ENCODE results near the gene CR1. TPM values are rescaled to one million over a fixed set of nuclear protein-coding genes. Genes with fewer than 3 reads are reported as not detected.
"Not testable (repeated sequence)": the region's sequence is repeated elsewhere in the genome, so short reads cannot be mapped to it uniquely, and the experiment has no call there.

CR1 gene
- total RNA-seq, 2 donors from 2014 or later = 0.33 to 1.3 TPM

DNA sequence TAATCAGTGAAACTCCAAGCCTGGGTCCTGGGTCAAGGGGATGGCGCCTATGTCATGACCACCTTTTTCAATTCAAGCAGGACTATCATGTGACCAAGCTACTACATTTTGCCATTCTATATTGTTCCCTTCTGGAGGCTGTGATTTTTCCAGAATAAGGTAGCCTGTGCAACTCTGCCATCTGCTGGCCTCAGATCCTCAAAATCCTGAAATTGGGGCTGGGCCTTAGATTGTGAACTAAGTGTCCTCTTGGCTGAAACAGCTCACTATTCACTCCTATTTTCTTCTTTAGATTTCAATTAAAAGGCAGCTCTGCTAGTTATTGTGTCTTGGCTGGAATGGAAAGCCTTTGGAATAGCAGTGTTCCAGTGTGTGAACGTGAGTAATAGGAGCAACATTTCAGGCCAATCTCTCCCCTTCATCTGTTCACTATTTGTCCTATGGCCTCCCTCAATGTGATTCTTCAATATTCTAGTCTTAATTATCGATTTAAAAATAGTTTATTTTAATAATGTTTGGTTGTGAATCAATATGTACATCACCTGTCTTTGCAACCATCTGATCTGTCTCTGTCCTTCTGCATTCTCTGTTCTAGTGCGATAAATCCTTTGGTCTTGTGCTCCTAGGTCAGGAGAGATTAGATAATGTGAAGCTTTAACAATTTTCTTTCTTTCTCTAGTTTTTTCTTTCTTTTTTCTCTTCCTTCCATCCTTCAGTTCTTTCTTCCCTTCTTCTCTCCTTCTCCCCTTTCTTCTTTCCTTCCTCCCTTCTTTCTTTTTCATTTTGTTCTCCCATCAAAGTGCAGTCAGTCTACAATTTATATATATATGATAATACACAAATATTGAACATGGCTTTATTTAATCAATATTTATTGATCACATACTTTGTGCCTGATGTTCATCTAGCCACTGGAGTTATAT is 69.8 kb downstream of the CR1 start:
- H3K36me3 ChIP-seq (replicated peaks in 1 of 2; ENCODE audit: insufficient read depth in 1 of 2, low read depth in 2 of 2) = no peaks in the 10 kb centered on the region
- WGBS, 2 donors = 65 to 74% methylated on average over 3 of the region's 4 CpGs
- intact Hi-C loops (cut with DNase I) = no loop called here
- no peaks in the 10 kb centered on the region for H3K27me3 ChIP-seq
- TF ChIP-seq, protein P1, sequence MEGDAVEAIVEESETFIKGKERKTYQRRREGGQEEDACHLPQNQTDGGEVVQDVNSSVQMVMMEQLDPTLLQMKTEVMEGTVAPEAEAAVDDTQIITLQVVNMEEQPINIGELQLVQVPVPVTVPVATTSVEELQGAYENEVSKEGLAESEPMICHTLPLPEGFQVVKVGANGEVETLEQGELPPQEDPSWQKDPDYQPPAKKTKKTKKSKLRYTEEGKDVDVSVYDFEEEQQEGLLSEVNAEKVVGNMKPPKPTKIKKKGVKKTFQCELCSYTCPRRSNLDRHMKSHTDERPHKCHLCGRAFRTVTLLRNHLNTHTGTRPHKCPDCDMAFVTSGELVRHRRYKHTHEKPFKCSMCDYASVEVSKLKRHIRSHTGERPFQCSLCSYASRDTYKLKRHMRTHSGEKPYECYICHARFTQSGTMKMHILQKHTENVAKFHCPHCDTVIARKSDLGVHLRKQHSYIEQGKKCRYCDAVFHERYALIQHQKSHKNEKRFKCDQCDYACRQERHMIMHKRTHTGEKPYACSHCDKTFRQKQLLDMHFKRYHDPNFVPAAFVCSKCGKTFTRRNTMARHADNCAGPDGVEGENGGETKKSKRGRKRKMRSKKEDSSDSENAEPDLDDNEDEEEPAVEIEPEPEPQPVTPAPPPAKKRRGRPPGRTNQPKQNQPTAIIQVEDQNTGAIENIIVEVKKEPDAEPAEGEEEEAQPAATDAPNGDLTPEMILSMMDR (IDR thresholded peaks at IDR 0.05) = peak in 3 of 7 experiments; percentile 13 to 27 (median 19)
- no peak for TF ChIP-seq POLR2A (IDR thresholded peaks at IDR 0.05)
- H3K4me1 ChIP-seq = no peaks in the 10 kb centered on the region
- no peak overlapping the region for H3K4me3 ChIP-seq
- H3K9me3 ChIP-seq = no peaks in the 10 kb centered on the region
- ATAC-seq = peak; percentile 40
- peak in 2 of 4 donors; percentile 12 to 14 for DNase-seq
- H3K27ac ChIP-seq = no peak overlapping the region

DNA sequence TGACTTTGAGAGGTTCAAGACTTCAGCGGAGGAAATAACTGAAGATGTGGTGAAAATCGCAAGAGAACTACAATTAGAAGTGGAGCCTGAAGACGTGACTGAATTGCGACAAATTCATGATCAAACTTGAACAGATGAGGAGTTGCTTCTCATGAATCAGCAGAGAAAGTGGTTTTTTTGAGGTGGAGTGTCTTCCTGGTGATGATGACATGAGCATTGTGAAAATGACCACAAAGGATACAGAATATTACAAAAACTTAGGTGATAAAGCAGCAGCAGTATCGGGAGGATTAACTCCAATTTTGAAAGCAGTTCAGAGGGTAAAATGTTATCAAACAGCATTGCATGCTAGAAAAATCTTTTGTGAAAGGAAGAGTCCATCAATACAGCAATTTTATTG is 76.0 kb downstream of the CR1 start:
- ATAC-seq; H3K9me3 ChIP-seq; intact Hi-C loops (cut with DNase I); H3K27ac ChIP-seq; H3K4me1 ChIP-seq; H3K4me3 ChIP-seq; H3K27me3 ChIP-seq; DNase-seq; H3K36me3 ChIP-seq (replicated peaks in 1 of 2; ENCODE audit: insufficient read depth in 1 of 2, low read depth in 2 of 2): not testable (repeated sequence)
- WGBS, 2 donors = no CpG with 5 or more reads among the region's 5 CpGs

DNA sequence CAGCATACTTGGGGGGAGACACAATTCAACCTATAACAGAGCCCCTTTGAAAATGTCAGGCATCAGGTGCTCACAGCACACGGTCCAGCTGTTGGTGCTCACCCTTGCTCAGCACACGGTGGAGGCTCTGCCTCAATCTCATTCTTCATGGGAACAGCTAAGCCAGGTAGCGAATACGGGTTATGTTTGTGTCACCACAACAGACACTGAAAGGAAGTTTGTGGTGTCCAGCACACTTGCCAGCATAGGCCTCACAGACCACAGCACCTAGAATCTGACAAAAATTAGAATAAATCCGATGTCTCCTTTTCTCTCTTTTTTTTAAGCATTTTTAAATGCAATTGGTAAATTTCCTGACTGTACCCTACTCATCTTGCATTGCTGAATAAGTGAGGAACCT is 77.1 kb downstream of the CR1 start:
- intact Hi-C loops (cut with DNase I); H3K4me3 ChIP-seq; H3K4me1 ChIP-seq; DNase-seq; ATAC-seq; H3K9me3 ChIP-seq; H3K27ac ChIP-seq; H3K36me3 ChIP-seq (replicated peaks in 1 of 2; ENCODE audit: insufficient read depth in 1 of 2, low read depth in 2 of 2); H3K27me3 ChIP-seq: not testable (repeated sequence)
- 61 to 69% methylated on average over 5 of the region's 5 CpGs for WGBS, 2 donors

DNA sequence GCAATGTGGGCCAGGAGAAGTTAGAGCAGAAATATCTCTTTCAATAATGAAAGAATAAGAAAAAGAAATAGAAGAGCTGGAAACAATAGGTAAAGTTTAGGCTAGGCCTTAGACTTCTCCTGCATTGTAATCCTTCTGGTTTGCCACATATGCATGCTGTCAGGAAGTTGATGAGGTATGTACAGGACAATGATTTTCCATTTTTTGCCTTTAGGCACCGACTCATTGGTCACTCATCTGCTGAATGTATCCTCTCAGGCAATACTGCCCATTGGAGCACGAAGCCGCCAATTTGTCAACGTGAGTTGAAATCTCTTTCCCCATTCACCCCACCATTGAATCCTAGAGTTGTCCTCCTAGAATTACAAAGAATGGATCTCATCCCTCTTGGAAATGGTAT is 79.4 kb downstream of the CR1 start:
- WGBS, 2 donors = 83 to 89% methylated on average over 4 of the region's 4 CpGs

DNA sequence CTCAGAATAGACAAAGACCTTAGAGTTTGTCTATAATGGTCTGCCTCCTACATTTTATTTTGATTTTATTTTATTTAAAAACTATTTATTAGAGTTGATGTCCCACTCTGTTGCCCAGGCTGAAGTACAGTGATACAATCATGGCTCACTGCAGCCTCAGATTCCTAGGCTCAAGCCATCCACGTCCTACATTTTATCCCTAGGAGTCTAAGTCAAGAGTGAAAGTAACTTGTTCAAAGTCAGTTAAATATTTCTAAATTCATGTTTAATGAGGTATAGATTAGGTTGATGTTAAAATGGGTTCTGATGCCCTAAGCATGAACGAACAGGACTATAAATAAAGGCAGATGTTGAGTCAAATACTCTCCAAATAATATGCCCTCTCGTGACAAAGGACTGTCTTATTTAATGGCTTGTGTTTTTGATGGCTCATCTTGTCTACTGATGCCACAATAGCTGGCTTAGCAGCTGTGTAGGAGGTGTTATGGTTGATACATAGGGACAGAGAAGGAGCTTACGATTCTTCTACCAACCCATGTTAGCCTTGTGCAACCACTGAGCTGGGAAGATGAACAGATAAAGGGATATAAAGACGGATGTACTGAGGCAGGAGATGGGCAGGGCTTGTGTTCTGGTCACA is 83.0 kb downstream of the CR1 start:
- H3K36me3 ChIP-seq (replicated peaks in 1 of 2; ENCODE audit: insufficient read depth in 1 of 2, low read depth in 2 of 2) = no peaks in the 10 kb centered on the region
- H3K27me3 ChIP-seq = no peaks in the 10 kb centered on the region
- H3K27ac ChIP-seq = no peak overlapping the region
- no peak for DNase-seq
- no peaks in the 10 kb centered on the region for H3K9me3 ChIP-seq
- ATAC-seq = no peak
- no peak for TF ChIP-seq POLR2A (IDR thresholded peaks at IDR 0.05)
- TF ChIP-seq, protein P1 (IDR thresholded peaks at IDR 0.05) = no peak
- no peak overlapping the region for H3K4me3 ChIP-seq
- intact Hi-C loops (cut with DNase I) = no loop called here
- no peaks in the 10 kb centered on the region for H3K4me1 ChIP-seq
- WGBS, 2 donors = 46 to 51% methylated on average over 5 of the region's 5 CpGs

More for the DNA sequence above, 79.4 kb downstream of the CR1 start:
- H3K36me3 ChIP-seq (replicated peaks in 1 of 2; ENCODE audit: insufficient read depth in 1 of 2, low read depth in 2 of 2); H3K27ac ChIP-seq; H3K4me1 ChIP-seq; ATAC-seq; H3K4me3 ChIP-seq; DNase-seq; H3K27me3 ChIP-seq; H3K9me3 ChIP-seq; intact Hi-C loops (cut with DNase I): not testable (repeated sequence)

DNA sequence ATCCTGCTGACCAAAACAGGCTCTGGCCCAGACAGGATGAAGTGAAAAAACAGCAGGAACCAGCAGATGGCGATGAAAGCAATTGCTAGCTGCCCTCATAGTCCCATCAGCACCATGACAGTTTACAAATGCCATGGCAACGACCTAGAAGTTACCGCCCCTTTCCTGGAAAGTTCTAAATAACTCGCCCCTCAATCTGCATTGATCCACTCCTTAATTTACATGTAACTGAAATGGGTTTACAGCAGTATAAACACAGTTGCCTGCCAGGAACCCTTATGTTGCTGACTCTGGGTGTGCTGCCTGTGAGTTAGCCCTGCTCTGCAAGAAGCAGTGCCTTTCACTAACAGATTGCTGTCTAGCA is 83.5 kb downstream of the CR1 start:
- TF ChIP-seq, protein P1 (IDR thresholded peaks at IDR 0.05) = peak in 6 of 7 experiments; percentile 28 to 53 (median 48)
- TF ChIP-seq POLR2A (IDR thresholded peaks at IDR 0.05) = no peak
- intact Hi-C loops (cut with DNase I) = no loop called here
- Histone ChIP-seq H3K4me1 (no peaks in the 10 kb centered on the region), H3K27me3 (no peaks in the 10 kb centered on the region), H3K36me3 (replicated peaks in 1 of 2; ENCODE audit: insufficient read depth in 1 of 2, low read depth in 2 of 2) (no peaks in the 10 kb centered on the region), H3K9me3 (no peaks in the 10 kb centered on the region), H3K27ac (no peak overlapping the region), H3K4me3 (no peak overlapping the region)
- DNase-seq (peak; percentile 35 to 60 (median 54)), ATAC-seq (peak; percentile 73)
- 2 to 5% methylated on average over 4 of the region's 4 CpGs for WGBS, 2 donors

Measured in body of pancreas (tissue), 4 donors.